ENCODE results near the gene TP63.

TP63 gene

GRCh38 chr3:189863031-189863430 lies 231.8 kb downstream of the TP63 start:
- H3K4me3 Mint-ChIP-seq: no peak overlapping the region
- DNase-seq: no peak
- no peaks in the 10 kb centered on the region for H3K4me1 Mint-ChIP-seq (ENCODE audit: low read depth)
- no peaks in the 10 kb centered on the region for H3K36me3 Mint-ChIP-seq (ENCODE audit: low read depth)
- no peak overlapping the region for H3K27ac Mint-ChIP-seq
- peaks cover 12% of the 10 kb centered on the region for H3K27me3 Mint-ChIP-seq
- H3K9me3 Mint-ChIP-seq: no peaks in the 10 kb centered on the region

DNA sequence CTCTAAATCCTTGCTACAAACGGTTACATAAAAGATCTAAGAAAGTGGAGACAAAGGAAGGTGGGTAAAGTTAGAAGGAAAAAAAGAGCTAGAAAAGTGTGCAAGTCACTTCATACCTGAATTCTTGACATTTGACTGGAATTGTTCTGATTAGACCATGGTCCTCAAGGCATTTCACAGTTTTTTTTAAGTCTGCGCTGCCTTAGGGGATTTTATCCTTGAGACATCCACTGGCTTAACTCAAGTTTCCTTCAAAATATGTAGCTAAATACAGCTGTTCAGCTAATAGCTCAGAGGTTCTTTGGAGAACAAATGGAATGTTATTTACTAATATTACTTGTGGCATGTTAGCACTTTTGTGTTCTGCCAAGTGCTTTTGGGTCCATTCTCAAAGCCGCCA lies 236.9 kb downstream of the TP63 start:
- no peak overlapping the region for H3K4me3 Mint-ChIP-seq
- no peaks in the 10 kb centered on the region for H3K9me3 Mint-ChIP-seq
- no peaks in the 10 kb centered on the region for H3K4me1 Mint-ChIP-seq (ENCODE audit: low read depth)
- H3K27ac Mint-ChIP-seq: no peak overlapping the region
- peaks cover 14% of the 10 kb centered on the region for H3K27me3 Mint-ChIP-seq
- DNase-seq: no peak
- H3K36me3 Mint-ChIP-seq (ENCODE audit: low read depth): no peaks in the 10 kb centered on the region

DNA sequence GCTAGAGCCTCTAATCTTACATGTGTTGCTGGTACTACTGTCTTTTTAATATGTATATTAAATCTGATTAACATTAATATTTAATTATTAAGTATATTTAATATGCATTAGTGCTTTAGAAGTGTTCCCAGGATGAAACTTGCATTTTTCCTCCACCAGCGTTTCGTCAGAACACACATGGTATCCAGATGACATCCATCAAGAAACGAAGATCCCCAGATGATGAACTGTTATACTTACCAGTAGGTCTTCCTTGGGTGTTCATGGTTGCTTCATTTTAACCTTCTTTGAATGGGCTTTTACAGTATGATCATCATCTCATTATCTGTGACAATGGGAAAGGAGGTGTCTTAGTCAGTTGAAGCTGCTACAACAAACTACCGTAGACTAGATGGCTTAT lies 238.0 kb downstream of the TP63 start:
- Mint-ChIP-seq H3K4me3 (no peak overlapping the region), H3K27me3 (peaks cover 11% of the 10 kb centered on the region), H3K36me3 (ENCODE audit: low read depth) (no peaks in the 10 kb centered on the region), H3K27ac (no peak overlapping the region), H3K9me3 (no peaks in the 10 kb centered on the region), H3K4me1 (ENCODE audit: low read depth) (no peaks in the 10 kb centered on the region)
- DNase-seq: no peak

DNA sequence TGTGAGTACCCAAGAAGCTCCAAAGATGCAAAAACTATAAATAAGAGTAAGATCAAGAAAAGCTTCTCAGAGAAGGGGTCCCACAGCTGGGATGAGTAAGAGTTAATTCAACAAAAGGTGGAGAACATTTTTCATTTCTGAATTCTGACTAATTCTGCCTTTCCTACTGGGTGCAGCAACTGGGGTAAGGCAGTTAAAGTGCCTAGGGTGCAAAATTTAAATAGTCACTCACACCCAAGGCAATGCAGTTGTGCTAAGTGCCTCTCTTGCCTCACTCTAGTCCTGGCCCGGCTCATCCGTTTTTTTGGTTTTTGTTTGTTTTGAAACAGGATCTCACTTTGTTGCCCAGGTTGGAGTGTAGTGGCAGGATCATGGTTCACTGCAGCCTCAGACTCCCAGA lies 240.2 kb downstream of the TP63 start:
- no peaks in the 10 kb centered on the region for H3K36me3 Mint-ChIP-seq (ENCODE audit: low read depth)
- no peak overlapping the region for H3K27ac Mint-ChIP-seq
- DNase-seq: no peak
- no peaks in the 10 kb centered on the region for H3K9me3 Mint-ChIP-seq
- H3K27me3 Mint-ChIP-seq: peaks cover 11% of the 10 kb centered on the region
- no peaks in the 10 kb centered on the region for H3K4me1 Mint-ChIP-seq (ENCODE audit: low read depth)
- no peak overlapping the region for H3K4me3 Mint-ChIP-seq

DNA sequence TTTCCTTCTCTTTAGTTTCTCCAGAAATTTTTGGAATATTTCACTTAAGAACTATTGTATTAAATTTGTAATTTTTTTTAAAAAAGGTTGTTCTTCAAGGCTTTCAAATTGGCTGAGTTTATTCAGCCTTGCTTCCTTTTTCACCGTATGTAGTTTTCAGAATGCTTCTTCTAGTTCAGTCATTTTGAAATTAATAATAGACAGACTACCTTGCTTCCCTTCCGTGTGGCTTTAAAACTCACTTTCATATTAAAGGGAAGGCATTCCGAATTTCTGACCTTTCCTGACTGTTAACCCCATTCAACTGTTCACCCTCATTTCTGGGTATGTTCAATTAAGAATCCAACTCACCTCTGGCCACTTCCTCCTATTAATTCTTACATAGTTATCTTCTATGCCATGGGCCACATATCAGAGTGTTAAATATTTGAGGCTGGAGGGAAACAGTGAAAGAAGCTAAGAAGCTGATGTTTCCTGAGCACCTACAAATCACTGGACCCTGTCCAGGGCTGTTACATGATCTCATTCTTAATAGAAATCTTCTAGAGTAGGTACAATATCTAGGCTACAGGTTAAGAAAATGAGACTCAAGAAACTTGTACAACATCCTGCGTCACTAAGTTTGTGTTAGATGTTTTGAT lies 252.0 kb downstream of the TP63 start:
- peaks cover 11% of the 10 kb centered on the region for H3K27me3 Mint-ChIP-seq
- no peaks in the 10 kb centered on the region for H3K36me3 Mint-ChIP-seq (ENCODE audit: low read depth)
- no peaks in the 10 kb centered on the region for H3K4me1 Mint-ChIP-seq (ENCODE audit: low read depth)
- no peak for DNase-seq
- no peaks in the 10 kb centered on the region for H3K9me3 Mint-ChIP-seq
- no peak overlapping the region for H3K4me3 Mint-ChIP-seq
- no peak overlapping the region for H3K27ac Mint-ChIP-seq

GRCh38 chr3:189890496-189890895 lies 259.3 kb downstream of the TP63 start:
- Mint-ChIP-seq H3K27ac (no peak overlapping the region), H3K9me3 (no peaks in the 10 kb centered on the region), H3K4me1 (ENCODE audit: low read depth) (no peaks in the 10 kb centered on the region), H3K27me3 (no peaks in the 10 kb centered on the region), H3K4me3 (no peak overlapping the region), H3K36me3 (ENCODE audit: low read depth) (no peaks in the 10 kb centered on the region)
- DNase-seq: no peak

DNA sequence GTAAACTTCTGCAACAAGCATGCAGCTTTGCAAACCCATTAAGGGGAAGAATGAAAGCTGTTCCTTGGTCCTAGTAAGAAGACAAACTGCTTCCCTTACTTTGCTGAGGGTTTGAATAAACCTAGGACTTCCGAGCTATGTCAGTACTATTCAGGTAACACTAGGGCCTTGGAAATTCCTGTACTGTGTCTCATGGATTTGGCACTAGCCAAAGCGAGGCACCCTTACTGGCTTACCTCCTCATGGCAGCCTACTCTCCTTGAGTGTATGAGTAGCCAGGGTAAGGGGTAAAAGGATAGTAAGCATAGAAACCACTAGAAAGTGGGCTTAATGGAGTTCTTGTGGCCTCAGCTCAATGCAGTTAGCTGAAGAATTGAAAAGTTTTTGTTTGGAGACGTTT lies 265.3 kb downstream of the TP63 start:
- Mint-ChIP-seq H3K4me3 (no peak overlapping the region), H3K27me3 (no peaks in the 10 kb centered on the region), H3K36me3 (ENCODE audit: low read depth) (no peaks in the 10 kb centered on the region), H3K4me1 (ENCODE audit: low read depth) (no peaks in the 10 kb centered on the region), H3K27ac (no peak overlapping the region), H3K9me3 (no peaks in the 10 kb centered on the region)
- no peak for DNase-seq

- H3K27me3 Mint-ChIP-seq: no peaks in the 10 kb centered on the region
- no peak overlapping the region for H3K4me3 Mint-ChIP-seq
- no peaks in the 10 kb centered on the region for H3K36me3 Mint-ChIP-seq (ENCODE audit: low read depth)
- no peak for DNase-seq
- H3K27ac Mint-ChIP-seq: no peak overlapping the region
- no peaks in the 10 kb centered on the region for H3K4me1 Mint-ChIP-seq (ENCODE audit: low read depth)
- no peaks in the 10 kb centered on the region for H3K9me3 Mint-ChIP-seq
Measured at GRCh38 chr3:189897406-189897805, 266.2 kb downstream of the TP63 start.

GRCh38 chr3:189898559-189899153 lies 267.5 kb downstream of the TP63 start:
- Mint-ChIP-seq H3K4me1 (ENCODE audit: low read depth) (no peaks in the 10 kb centered on the region), H3K36me3 (ENCODE audit: low read depth) (no peaks in the 10 kb centered on the region), H3K27ac (no peak overlapping the region), H3K9me3 (no peaks in the 10 kb centered on the region), H3K27me3 (no peaks in the 10 kb centered on the region), H3K4me3 (no peak overlapping the region)
- no peak for DNase-seq

DNA sequence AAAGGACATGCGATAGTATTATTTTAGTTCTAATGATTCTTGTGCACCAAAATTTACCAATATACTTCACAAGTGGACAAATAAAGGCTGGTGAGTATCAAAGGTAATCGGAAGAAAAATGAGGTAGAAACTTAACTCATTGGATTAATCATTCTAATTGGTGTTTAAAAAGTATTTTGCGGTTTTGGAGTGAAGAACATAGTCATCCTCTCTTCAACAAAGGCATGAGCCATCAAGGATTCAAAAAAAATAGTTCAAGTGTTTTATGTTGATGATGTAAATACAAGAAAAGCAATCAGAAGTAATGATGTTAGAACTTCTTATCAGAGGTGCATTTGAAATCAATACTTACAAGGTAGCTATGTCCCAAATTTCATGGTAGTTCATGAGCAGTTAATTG lies 268.0 kb downstream of the TP63 start:
- H3K4me3 Mint-ChIP-seq: no peak overlapping the region
- no peaks in the 10 kb centered on the region for H3K4me1 Mint-ChIP-seq (ENCODE audit: low read depth)
- H3K9me3 Mint-ChIP-seq: no peaks in the 10 kb centered on the region
- no peaks in the 10 kb centered on the region for H3K27me3 Mint-ChIP-seq
- H3K36me3 Mint-ChIP-seq (ENCODE audit: low read depth): no peaks in the 10 kb centered on the region
- no peak overlapping the region for H3K27ac Mint-ChIP-seq
- no peak for DNase-seq

DNA sequence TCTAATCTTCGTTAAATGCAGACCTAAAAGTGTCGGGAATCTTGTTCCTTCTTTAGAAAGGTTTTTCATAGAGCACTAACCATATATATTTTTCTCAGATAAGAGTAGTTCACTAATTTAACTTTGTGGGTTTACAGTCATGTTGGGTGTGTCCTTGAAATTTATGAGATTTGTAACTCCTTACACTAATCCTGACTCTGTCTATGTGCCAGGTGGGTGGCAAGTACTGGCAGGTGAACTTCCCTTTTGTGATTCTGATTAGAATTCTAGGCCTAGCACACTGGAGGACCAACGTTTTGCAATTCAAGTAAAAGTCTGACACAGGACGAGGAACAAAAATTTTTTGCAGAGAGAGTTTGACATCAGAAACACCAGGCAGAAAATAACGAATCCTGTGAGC lies 269.4 kb downstream of the TP63 start:
- Mint-ChIP-seq H3K27me3 (no peaks in the 10 kb centered on the region), H3K9me3 (no peaks in the 10 kb centered on the region), H3K36me3 (ENCODE audit: low read depth) (no peaks in the 10 kb centered on the region), H3K27ac (no peak overlapping the region), H3K4me3 (no peak overlapping the region), H3K4me1 (ENCODE audit: low read depth) (no peaks in the 10 kb centered on the region)
- DNase-seq: no peak

DNA sequence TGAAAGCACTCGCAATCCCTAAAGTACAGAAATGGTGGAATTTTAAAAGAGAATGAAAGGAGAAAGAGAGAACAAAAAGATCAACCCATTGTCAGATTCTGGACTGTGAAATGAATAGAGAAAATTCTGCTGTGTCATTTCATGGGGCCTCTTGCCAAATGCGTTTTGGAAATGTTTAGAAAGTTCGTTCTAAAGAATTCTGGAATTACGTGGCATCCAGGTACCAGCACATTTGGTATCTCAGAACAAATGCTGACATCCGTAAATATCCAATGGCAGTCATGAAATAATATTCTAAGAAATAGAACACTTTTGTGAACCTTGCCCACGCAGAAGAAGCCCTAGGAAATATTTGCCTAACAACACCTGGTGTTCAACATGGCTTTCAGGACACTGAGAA lies 270.3 kb downstream of the TP63 start:
- no peaks in the 10 kb centered on the region for H3K4me1 Mint-ChIP-seq (ENCODE audit: low read depth)
- no peaks in the 10 kb centered on the region for H3K9me3 Mint-ChIP-seq
- H3K4me3 Mint-ChIP-seq: no peak overlapping the region
- no peaks in the 10 kb centered on the region for H3K36me3 Mint-ChIP-seq (ENCODE audit: low read depth)
- DNase-seq: no peak
- no peak overlapping the region for H3K27ac Mint-ChIP-seq
- H3K27me3 Mint-ChIP-seq: no peaks in the 10 kb centered on the region

- Mint-ChIP-seq H3K27me3 (peaks cover 4% of the 10 kb centered on the region), H3K9me3 (no peaks in the 10 kb centered on the region), H3K27ac (no peak overlapping the region), H3K4me1 (ENCODE audit: low read depth) (no peaks in the 10 kb centered on the region), H3K4me3 (no peak overlapping the region), H3K36me3 (ENCODE audit: low read depth) (no peaks in the 10 kb centered on the region)
- DNase-seq: no peak
Measured at GRCh38 chr3:189902230-189903186, 271.3 kb downstream of the TP63 start.

GRCh38 chr3:189903562-189904250 lies 272.5 kb downstream of the TP63 start:
- no peaks in the 10 kb centered on the region for H3K4me1 Mint-ChIP-seq (ENCODE audit: low read depth)
- H3K36me3 Mint-ChIP-seq (ENCODE audit: low read depth): no peaks in the 10 kb centered on the region
- no peak overlapping the region for H3K27ac Mint-ChIP-seq
- H3K4me3 Mint-ChIP-seq: no peak overlapping the region
- peaks cover 11% of the 10 kb centered on the region for H3K27me3 Mint-ChIP-seq
- H3K9me3 Mint-ChIP-seq: no peaks in the 10 kb centered on the region
- DNase-seq: no peak
